Smooth muscle cell (in vitro differentiated cells): ENCODE measurements around the gene ZFAND4. TPM values are rescaled to one million over a fixed set of nuclear protein-coding genes. Genes with fewer than 3 reads are reported as not detected.

ENCODE experiments used
- DNase-seq: peaks from one replicate; lab custom pipeline; 2025; ENCODE audit not compliant: unreplicated experiment; lab: John Stamatoyannopoulos, UW
- H2AFZ ChIP-seq: fragments of 200-600 bp; sonication (generic); 2 replicates; pipeline ENCODE4 v1.6.0; 2016; ENCODE audit warnings: antibody characterized with exemption, low read depth, mild to moderate bottlenecking
- H3F3A ChIP-seq: fragments of 200-600 bp; sonication (generic); 2 replicates; pipeline ENCODE4 v1.6.0; 2017; ENCODE audit warnings: antibody characterized with exemption, low read depth
- H3K27ac ChIP-seq: fragments of 200-600 bp; sonication (generic); 2 replicates; pipeline ENCODE4 v1.5.1; 2016; ENCODE audit warnings: low read depth, mild to moderate bottlenecking
- H3K27me3 ChIP-seq: fragments of 200-600 bp; sonication (generic); 2 replicates; pipeline ENCODE4 v1.6.1; 2016; ENCODE audit warnings: low read depth, mild to moderate bottlenecking
- H3K36me3 ChIP-seq: fragments of 200-600 bp; sonication (generic); 2 replicates; pipeline ENCODE4 v1.5.1; 2016; ENCODE audit warnings: low read depth
- H3K4me1 ChIP-seq: fragments of 200-600 bp; sonication (generic); 2 replicates; pipeline ENCODE4 v1.5.1; 2016; ENCODE audit warnings: low read depth
- H3K4me2 ChIP-seq: fragments of 200-600 bp; sonication (generic); 2 replicates; pipeline ENCODE4 v1.6.0; 2016; ENCODE audit warnings: mild to moderate bottlenecking
- H3K4me3 ChIP-seq: fragments of 200-600 bp; sonication (generic); 2 replicates; pipeline ENCODE4 v1.5.1; 2016; ENCODE audit warnings: mild to moderate bottlenecking
- H3K79me2 ChIP-seq: fragments of 200-600 bp; sonication (generic); 2 replicates; pipeline ENCODE4 v1.6.0; 2016; ENCODE audit warnings: low read depth, mild to moderate bottlenecking
- H3K9ac ChIP-seq: fragments of 200-600 bp; sonication (generic); 2 replicates; pipeline ENCODE4 v1.6.0; 2016; ENCODE audit warnings: low read depth
- H3K9me3 ChIP-seq: fragments of 200-600 bp; sonication (generic); replicated peaks from 2 replicates; pipeline ENCODE4 v1.5.1; 2016; ENCODE audit warnings: low read depth
- H4K20me1 ChIP-seq: fragments of 200-600 bp; sonication (generic); 2 replicates; pipeline ENCODE4 v1.6.0; 2016; ENCODE audit warnings: low read depth
- WGBS: methylation state at CpG from one replicate; pipeline ENCODE4 v1.1.7; 2016; ENCODE audit warnings: low lambda C conversion rate; 5-methylcytosine and 5-hydroxymethylcytosine counted together
- polyA plus RNA-seq: library from polyadenylated mRNA; unstranded; fragments of >200 nt; fragmentation: Nextera tagmentation; extraction: Ambion mirVana; gene quantifications from 2 replicates; pipeline ENCODE4 v1.2.1, GENCODE V29; 2016
- total RNA-seq: library from RNA; depleted of rRNA; stranded (reverse); fragments of >200 nt; gene quantifications from 2 replicates; pipeline ENCODE4 v1.2.3, GENCODE V29; 2014
- TF ChIP-seq, protein P1 (sequence below): fragments of 200-600 bp; sonication (generic); IDR thresholded peaks from 2 replicates; pipeline ENCODE4 v1.5.1; 2017; ENCODE audit warnings: borderline replicate concordance, mild to moderate bottlenecking, antibody characterized with exemption; ENCODE audit not compliant: insufficient read depth, poor library complexity, severe bottlenecking

Gene ZFAND4
- total and polyA plus RNA-seq, 2 experiments from 2014 or later = 3.6 to 5.0 TPM

DNA sequence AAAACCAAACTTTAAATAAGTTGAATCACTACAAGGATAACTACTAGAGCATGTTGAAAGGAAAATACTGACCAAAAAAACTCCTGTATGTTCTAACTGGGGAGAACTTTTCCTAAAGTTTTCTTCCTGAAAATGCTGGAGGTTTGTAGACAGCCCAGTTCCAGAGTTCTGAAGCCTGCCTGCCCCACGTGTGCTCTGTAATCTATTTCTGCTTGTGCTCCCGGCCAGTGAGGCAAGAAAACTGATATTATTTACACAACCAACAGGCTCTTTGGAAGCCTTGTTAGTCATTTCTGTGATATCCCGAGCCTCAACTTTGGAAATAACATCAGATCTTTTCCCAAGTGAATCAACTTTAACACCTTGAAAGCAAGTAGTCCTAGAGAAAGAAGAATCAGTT is 46.7 kb downstream of the ZFAND4 start:
- H3K36me3 ChIP-seq = no peaks in the 10 kb centered on the region
- 88% methylated on average over 3 of the region's 3 CpGs for WGBS

DNA sequence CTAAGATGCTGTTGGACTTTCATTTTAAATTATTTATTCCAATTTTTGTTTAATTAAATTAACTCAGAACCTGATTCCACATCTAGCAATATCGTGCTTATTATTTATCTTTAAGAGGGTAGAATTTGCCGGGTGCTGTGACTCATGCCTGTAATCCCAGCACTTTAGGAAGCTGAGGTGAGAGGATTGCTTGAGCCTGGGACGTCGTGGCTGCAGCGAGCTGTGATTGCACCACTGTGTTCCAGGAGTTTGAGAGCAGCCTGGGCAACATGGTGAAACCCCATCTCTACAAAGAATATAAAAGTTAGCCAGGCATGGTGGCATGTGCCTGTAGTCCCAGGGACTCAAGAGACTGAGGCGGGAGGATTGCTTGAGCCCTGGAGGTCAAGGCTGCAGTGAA is 47.8 kb downstream of the ZFAND4 start:
- H3K27me3 ChIP-seq = no peaks in the 10 kb centered on the region
- no peak overlapping the region for H3K4me2 ChIP-seq
- 78% methylated on average over 6 of the region's 6 CpGs for WGBS

More for the DNA sequence above, 46.7 kb downstream of the ZFAND4 start:
- Histone ChIP-seq H3K27ac (no peak overlapping the region), H3K4me2 (no peak overlapping the region), H3K27me3 (no peaks in the 10 kb centered on the region), H3K4me3 (no peak overlapping the region), H3K9ac (no peak overlapping the region), H3F3A (no peaks in the 10 kb centered on the region), H2AFZ (no peak overlapping the region), H3K79me2 (no peaks in the 10 kb centered on the region), H3K4me1 (no peaks in the 10 kb centered on the region), H4K20me1 (no peaks in the 10 kb centered on the region), H3K9me3 (no peaks in the 10 kb centered on the region)
- TF ChIP-seq, protein P1, sequence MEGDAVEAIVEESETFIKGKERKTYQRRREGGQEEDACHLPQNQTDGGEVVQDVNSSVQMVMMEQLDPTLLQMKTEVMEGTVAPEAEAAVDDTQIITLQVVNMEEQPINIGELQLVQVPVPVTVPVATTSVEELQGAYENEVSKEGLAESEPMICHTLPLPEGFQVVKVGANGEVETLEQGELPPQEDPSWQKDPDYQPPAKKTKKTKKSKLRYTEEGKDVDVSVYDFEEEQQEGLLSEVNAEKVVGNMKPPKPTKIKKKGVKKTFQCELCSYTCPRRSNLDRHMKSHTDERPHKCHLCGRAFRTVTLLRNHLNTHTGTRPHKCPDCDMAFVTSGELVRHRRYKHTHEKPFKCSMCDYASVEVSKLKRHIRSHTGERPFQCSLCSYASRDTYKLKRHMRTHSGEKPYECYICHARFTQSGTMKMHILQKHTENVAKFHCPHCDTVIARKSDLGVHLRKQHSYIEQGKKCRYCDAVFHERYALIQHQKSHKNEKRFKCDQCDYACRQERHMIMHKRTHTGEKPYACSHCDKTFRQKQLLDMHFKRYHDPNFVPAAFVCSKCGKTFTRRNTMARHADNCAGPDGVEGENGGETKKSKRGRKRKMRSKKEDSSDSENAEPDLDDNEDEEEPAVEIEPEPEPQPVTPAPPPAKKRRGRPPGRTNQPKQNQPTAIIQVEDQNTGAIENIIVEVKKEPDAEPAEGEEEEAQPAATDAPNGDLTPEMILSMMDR = no peak
- no peak for DNase-seq

DNA sequence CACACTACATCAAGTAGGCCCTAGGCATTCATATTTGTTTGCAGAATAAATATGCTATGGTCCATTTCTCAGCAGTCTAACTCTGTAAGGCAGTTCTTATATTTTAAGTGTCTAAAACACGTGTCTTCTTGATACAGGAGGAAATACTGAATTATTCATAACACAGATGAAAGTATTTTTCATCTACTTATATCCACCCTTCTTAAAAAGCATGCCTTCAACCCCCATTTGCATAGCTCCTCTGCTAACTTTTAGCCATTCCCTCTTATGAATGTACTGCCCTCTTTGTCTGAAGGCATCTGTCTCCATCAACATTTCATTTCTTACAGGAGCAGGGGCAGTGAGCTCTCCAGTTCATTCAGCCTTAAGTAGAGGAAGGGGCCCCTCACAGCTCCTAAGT is 57.7 kb downstream of the ZFAND4 start:
- Histone ChIP-seq H2AFZ (no peak overlapping the region), H3K4me1 (no peaks in the 10 kb centered on the region), H3F3A (no peaks in the 10 kb centered on the region), H3K27me3 (no peaks in the 10 kb centered on the region), H4K20me1 (no peaks in the 10 kb centered on the region), H3K9ac (no peak overlapping the region), H3K27ac (no peak overlapping the region), H3K36me3 (no peaks in the 10 kb centered on the region), H3K9me3 (no peaks in the 10 kb centered on the region), H3K4me2 (no peak overlapping the region), H3K4me3 (no peak overlapping the region), H3K79me2 (no peaks in the 10 kb centered on the region)
- WGBS = 89% methylated on average over 1 of the region's 1 CpG
- DNase-seq = no peak
- TF ChIP-seq, protein P1 = no peak

More for the DNA sequence above, 47.8 kb downstream of the ZFAND4 start:
- Histone ChIP-seq H2AFZ (no peak overlapping the region), H3K79me2 (no peaks in the 10 kb centered on the region), H4K20me1 (no peaks in the 10 kb centered on the region), H3K27ac (no peak overlapping the region), H3K36me3 (no peaks in the 10 kb centered on the region), H3K4me3 (no peak overlapping the region), H3F3A (no peaks in the 10 kb centered on the region), H3K9me3 (no peaks in the 10 kb centered on the region), H3K9ac (no peak overlapping the region), H3K4me1 (no peaks in the 10 kb centered on the region)
- TF ChIP-seq, protein P1 = no peak
- DNase-seq = no peak

DNA sequence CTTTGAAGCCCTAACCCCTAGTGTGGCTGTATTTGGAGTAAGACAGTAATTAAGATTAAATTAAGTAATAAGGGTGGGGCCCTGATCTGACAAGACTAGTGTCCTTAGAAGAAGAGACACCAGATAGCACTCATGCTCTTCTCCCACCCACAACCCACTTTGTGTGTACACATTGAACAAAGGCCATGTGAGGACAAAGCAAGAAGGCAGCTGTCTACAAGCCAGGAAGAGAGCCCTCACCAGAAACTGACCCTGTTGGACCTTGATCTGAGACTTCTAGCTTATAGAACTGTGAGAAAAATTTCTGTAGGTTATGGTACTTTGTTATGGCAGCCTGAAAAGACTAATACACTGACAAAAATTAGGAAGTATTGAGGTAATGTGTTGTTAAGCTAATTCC is 59.8 kb downstream of the ZFAND4 start:
- H3K79me2 ChIP-seq = no peaks in the 10 kb centered on the region
- TF ChIP-seq, protein P1 = no peak
- H3K4me2 ChIP-seq = no peak overlapping the region
- H3K27ac ChIP-seq = no peak overlapping the region
- H3K4me1 ChIP-seq = no peaks in the 10 kb centered on the region
- no peaks in the 10 kb centered on the region for H3F3A ChIP-seq
- no peaks in the 10 kb centered on the region for H3K27me3 ChIP-seq
- H3K4me3 ChIP-seq = no peak overlapping the region
- no peak for DNase-seq
- no peak overlapping the region for H2AFZ ChIP-seq
- H3K9me3 ChIP-seq = no peaks in the 10 kb centered on the region
- no peaks in the 10 kb centered on the region for H3K36me3 ChIP-seq
- no peak overlapping the region for H3K9ac ChIP-seq
- no peaks in the 10 kb centered on the region for H4K20me1 ChIP-seq
